SK-N-SH (cell line): ENCODE results near the gene CDH18. TPM values are rescaled to one million over a fixed set of nuclear protein-coding genes. Genes with fewer than 3 reads are reported as not detected.

ENCODE experiments used
- CTCF ChIA-PET: fragments of 300-600, 350-600 bp; formaldehyde crosslinking; extraction: SDS; loops from one replicate; lab custom pipeline; 2021; lab: Yijun Ruan, JAX
- POLR2A ChIA-PET: fragments of 350-600 bp; sonication (Branson Sonifier 250); formaldehyde crosslinking; extraction: SDS; loops from one replicate; lab custom pipeline; 2020; ENCODE audit warnings: antibody characterized with exemption, inconsistent platforms; lab: Yijun Ruan, JAX
- DNase-seq: peaks from one replicate; pipeline ENCODE4 v3.0.0; 2012
- H2AFZ ChIP-seq: fragments of 200-600 bp; sonication (generic); 2 replicates; pipeline ENCODE4 v1.8.1; 2016; ENCODE audit warnings: antibody characterized with exemption, mild to moderate bottlenecking, low read depth
- H3F3A ChIP-seq: fragments of 200-600 bp; sonication (generic); replicated peaks from 2 replicates; pipeline ENCODE3; 2016; ENCODE audit warnings: antibody characterized with exemption, mild to moderate bottlenecking; ENCODE audit not compliant: insufficient read depth
- H3K27ac ChIP-seq, 2 experiments: fragments of 200-500 bp in 1 of 2; fragments of 200-600 bp in 1 of 2; sonication (Bioruptor generic) in 1 of 2; sonication (generic), shearing (Covaris generic) in 1 of 2; 2 replicates each; pipeline versions ENCODE4 v1.5.1 to v1.6.1; 2014 to 2016; ENCODE audit warnings: low read depth in 2 of 2, inconsistent platforms in 1 of 2, low read length in 1 of 2, mild to moderate bottlenecking in 1 of 2, mixed read lengths in 1 of 2
- H3K27me3 ChIP-seq: fragments of 200-600 bp; sonication (generic), shearing (Covaris generic); 2 replicates; pipeline ENCODE4 v1.6.1; 2016; ENCODE audit warnings: mixed run types; ENCODE audit not compliant: insufficient read depth
- H3K36me3 ChIP-seq, 2 experiments: fragments of 200-500 bp in 1 of 2; fragments of 200-600 bp in 1 of 2; sonication (Bioruptor generic) in 1 of 2; sonication (generic) in 1 of 2; replicated peaks in 1 of 2; 2 replicates each; pipeline versions ENCODE3 to v1.5.1; 2014 to 2016; ENCODE audit warnings: low read length in 1 of 2, mild to moderate bottlenecking in 1 of 2; ENCODE audit not compliant: insufficient read depth in 2 of 2, control insufficient read depth in 1 of 2
- H3K4me1 ChIP-seq, 2 experiments: fragments of 200-500 bp in 1 of 2; fragments of 200-600 bp in 1 of 2; sonication (Bioruptor generic) in 1 of 2; sonication (generic), shearing (Covaris generic) in 1 of 2; 2 replicates each; pipeline versions ENCODE4 v1.5.1 to v1.6.1; 2014 to 2016; ENCODE audit warnings: low read depth in 1 of 2, low read length in 1 of 2, mixed run types in 1 of 2; ENCODE audit not compliant: insufficient read depth in 2 of 2, control insufficient read depth in 1 of 2
- H3K4me2 ChIP-seq: fragments of 200-600 bp; sonication (generic), shearing (Covaris generic); 2 replicates; pipeline ENCODE4 v1.6.1; 2017; ENCODE audit warnings: mixed run types
- H3K4me3 ChIP-seq, 2 experiments: fragments of 200-500 bp in 1 of 2; fragments of 200-600 bp in 1 of 2; sonication (Bioruptor generic) in 1 of 2; sonication (generic), shearing (Covaris generic) in 1 of 2; 2 replicates each; pipeline versions ENCODE4 v1.5.1 to v1.8.1; 2014 to 2016; ENCODE audit warnings: low read depth in 2 of 2, inconsistent platforms in 1 of 2, low read length in 1 of 2, mild to moderate bottlenecking in 1 of 2, mixed read lengths in 1 of 2, moderate library complexity in 1 of 2
- H3K79me2 ChIP-seq: fragments of 200-600 bp; sonication (generic); 2 replicates; pipeline ENCODE4 v1.8.1; 2017; ENCODE audit warnings: mild to moderate bottlenecking; ENCODE audit not compliant: insufficient read depth
- H3K9ac ChIP-seq: fragments of 200-600 bp; sonication (generic); 2 replicates; pipeline ENCODE4 v1.6.1; 2017; ENCODE audit warnings: mixed run types
- H3K9me2 ChIP-seq: fragments of 200-600 bp; sonication (generic); 2 replicates; pipeline ENCODE4 v1.6.1; 2017; ENCODE audit warnings: mixed run types
- H3K9me3 ChIP-seq: fragments of 200-600 bp; sonication (generic); 2 replicates; pipeline ENCODE4 v1.6.1; 2017; ENCODE audit warnings: mixed run types, mild to moderate bottlenecking, moderate library complexity
- H4K20me1 ChIP-seq: fragments of 200-600 bp; sonication (generic); 2 replicates; pipeline ENCODE4 v1.6.1; 2017; ENCODE audit warnings: mild to moderate bottlenecking, mixed run types; ENCODE audit not compliant: insufficient read depth
- CHD2 ChIP-seq: fragments of 150-350 bp; IDR thresholded peaks from 2 replicates; pipeline ENCODE4 v1.6.1; 2018; ENCODE audit warnings: low read length; ENCODE audit not compliant: partially characterized antibody
- CTCF ChIP-seq: fragments of 200-600 bp; sonication (generic); IDR thresholded peaks from 2 replicates; pipeline ENCODE4 v1.6.1; 2017; ENCODE audit warnings: antibody characterized with exemption, mild to moderate bottlenecking, moderate library complexity
- EZH2phosphoT487 ChIP-seq: fragments of 200-600 bp; sonication (generic); IDR thresholded peaks from 2 replicates; pipeline ENCODE4 v1.6.1; 2017; ENCODE audit warnings: low read depth, mixed run types, mild to moderate bottlenecking, antibody characterized with exemption, moderate library complexity, borderline replicate concordance
- FOSL2 ChIP-seq: IDR thresholded peaks from 2 replicates; pipeline ENCODE4 v1.4.0; 2012; ENCODE audit warnings: low read depth, mild to moderate bottlenecking, moderate library complexity, borderline replicate concordance
- MEF2A ChIP-seq: IDR thresholded peaks from 2 replicates; pipeline ENCODE4 v1.4.0; 2012; ENCODE audit warnings: low read depth, borderline replicate concordance
- NRF1 ChIP-seq: IDR thresholded peaks from 2 replicates; pipeline ENCODE4 v1.6.1; 2012; ENCODE audit warnings: low read depth, mild to moderate bottlenecking, low read length
- PBX3 ChIP-seq: IDR thresholded peaks from 2 replicates; pipeline ENCODE4; 2012
- POLR2AphosphoS5 ChIP-seq: IDR thresholded peaks from 2 replicates; pipeline ENCODE4 v1.6.1; 2012; ENCODE audit warnings: low read depth, low read length
- RAD21 ChIP-seq: IDR thresholded peaks from 2 replicates; pipeline ENCODE4 v1.6.1; 2012; ENCODE audit warnings: mild to moderate bottlenecking, low read length
- RCOR1 ChIP-seq: fragments of 150-350 bp; IDR thresholded peaks from 2 replicates; pipeline ENCODE4 v1.6.1; 2017; ENCODE audit warnings: antibody characterized with exemption, low read length
- SIN3A ChIP-seq: IDR thresholded peaks from 2 replicates; pipeline ENCODE4 v1.6.1; 2012; ENCODE audit warnings: low read depth, mild to moderate bottlenecking, low read length, moderate library complexity, borderline replicate concordance
- TAF1 ChIP-seq: IDR thresholded peaks from 2 replicates; pipeline ENCODE4 v1.6.1; 2012; ENCODE audit warnings: low read depth, mild to moderate bottlenecking, low read length, moderate library complexity, borderline replicate concordance
- TCF12 ChIP-seq: IDR thresholded peaks from 2 replicates; pipeline ENCODE4 v1.4.0; 2012
- USF1 ChIP-seq: IDR thresholded peaks from 2 replicates; pipeline ENCODE4 v1.4.0; 2012; ENCODE audit warnings: low read depth, borderline replicate concordance
- USF2 ChIP-seq: fragments of 150-350 bp; IDR thresholded peaks from 2 replicates; pipeline ENCODE4 v1.6.1; 2017; ENCODE audit warnings: antibody characterized with exemption, low read length, low read depth, borderline replicate concordance
- YY1 ChIP-seq: IDR thresholded peaks from 2 replicates; pipeline ENCODE4 v1.4.0; 2012; ENCODE audit warnings: low read depth, mild to moderate bottlenecking
- WGBS: methylation state at CpG from one replicate; pipeline ENCODE4 v1.1.6; 2017; ENCODE audit warnings: low lambda C conversion rate; 5-methylcytosine and 5-hydroxymethylcytosine counted together
- polyA plus RNA-seq, 3 experiments: library from polyadenylated mRNA; depleted of rRNA; stranded (reverse); fragments of >200 nt; gene quantifications; 2 replicates each; pipeline ENCODE4 v1.2.3, GENCODE V29; 2012

Gene CDH18
- polyA plus RNA-seq, 1 of the 3 experiments (the other 2 are of a cell fraction) = 6.0 TPM

- no peaks in the 10 kb centered on the region for H3K79me2 ChIP-seq
- CTCF ChIA-PET = no interaction called here
- no peaks in the 10 kb centered on the region for H4K20me1 ChIP-seq
- no peaks in the 10 kb centered on the region for H3K27me3 ChIP-seq
- H3F3A ChIP-seq = no peaks in the 10 kb centered on the region
- H3K4me2 ChIP-seq = no peak overlapping the region
- no peak overlapping the region for H3K4me3 ChIP-seq
- H3K9me2 ChIP-seq = no peaks in the 10 kb centered on the region
- no peaks in the 10 kb centered on the region for H3K4me1 ChIP-seq
- H3K9ac ChIP-seq = no peak overlapping the region
- H3K9me3 ChIP-seq = no peaks in the 10 kb centered on the region
- no peak for TF ChIP-seq MEF2A
- TF ChIP-seq SIN3A = no peak
- TF ChIP-seq TAF1 = no peak
- TF ChIP-seq NRF1 = no peak
- TF ChIP-seq EZH2phosphoT487 = no peak
- no peak for TF ChIP-seq CTCF
- no peak for TF ChIP-seq TCF12
- no peak for TF ChIP-seq PBX3
- no peak for TF ChIP-seq YY1
- no peak for TF ChIP-seq USF2
- TF ChIP-seq POLR2AphosphoS5 = no peak
- no peak for TF ChIP-seq USF1
- TF ChIP-seq CHD2 = no peak
- no peak for TF ChIP-seq FOSL2
- TF ChIP-seq RCOR1 = no peak
- no peak for TF ChIP-seq RAD21
- TF ChIP-seq, all 33 proteins: peak for 0
- 43% methylated on average over 3 of the region's 3 CpGs for WGBS
- no peak for DNase-seq
- POLR2A ChIA-PET = no interaction called here
- no peak overlapping the region for H2AFZ ChIP-seq
- no peak overlapping the region for H3K27ac ChIP-seq
- no peaks in the 10 kb centered on the region for H3K36me3 ChIP-seq
These were observed 302.5 kb downstream of the CDH18 start for GRCh38 chr5:19685473-19685872.
